A549 (cell line): ENCODE data around the gene STX1B. TPM values are rescaled to one million over a fixed set of nuclear protein-coding genes. Genes with fewer than 3 reads are reported as not detected.
A peak's percentile ranks its signal among the peaks of the same experiment; 100 is the strongest.

Experiments
- ATAC-seq, 2 experiments: fragments of 200-7000 bp in 1 of 2; fragments of >200 bp in 1 of 2; cut with Nextera tagmentation in 1 of 2; cut with Tn5 transposase in 1 of 2; 3 replicates each; pipeline versions ENCODE4 v1.8.0 to v1.9.1; 2018 to 2020; ENCODE audit warnings: mild to moderate bottlenecking in 1 of 2, moderate library complexity in 1 of 2
- CTCF ChIA-PET: fragments of 300-600 bp; sonication (Branson Sonifier 250); formaldehyde crosslinking; extraction: SDS; loops from one replicate; lab custom pipeline; 2021; ENCODE audit warnings: antibody characterized with exemption, inconsistent platforms; lab: Yijun Ruan, JAX
- POLR2A ChIA-PET: fragments of 350-600 bp; formaldehyde crosslinking; extraction: SDS; loops from one replicate; lab custom pipeline; 2021; ENCODE audit warnings: antibody characterized with exemption, inconsistent platforms; lab: Yijun Ruan, JAX
- DNase-seq, 2 experiments: peaks; one replicate each; pipeline versions ENCODE4 v3.0.0 to v3.0.0-alpha.2; 2011 to 2016; ENCODE audit warnings: low read depth in 1 of 2, low spot score in 1 of 2
- FAIRE-seq: peaks from 2 replicates; lab custom pipeline; 2011; peaks lifted over from hg19 to GRCh38; lab: Jason Lieb, UNC
- H3K27ac ChIP-seq, 2 experiments: fragments of >200 bp; sonication (Bioruptor Twin); formaldehyde crosslinking; 3 replicates each; pipeline ENCODE4 v1.5.1; 2016 to 2017
- H3K4me1 ChIP-seq: fragments of >200 bp; sonication (Bioruptor Twin); formaldehyde crosslinking; 3 replicates; pipeline ENCODE4 v1.6.1; 2016
- H3K4me2 ChIP-seq: fragments of >200 bp; sonication (Bioruptor Twin); formaldehyde crosslinking; 3 replicates; pipeline ENCODE4 v1.6.1; 2016
- H3K4me3 ChIP-seq: fragments of >200 bp; sonication (Bioruptor Twin); formaldehyde crosslinking; 3 replicates; pipeline ENCODE4 v1.5.1; 2016
- H3K9me3 ChIP-seq: fragments of >200 bp; sonication (Bioruptor Twin); formaldehyde crosslinking; 3 replicates; pipeline ENCODE4 v1.6.1; 2016
- BHLHE40 ChIP-seq: IDR thresholded peaks from 2 replicates; pipeline ENCODE4 v1.6.1; 2012; ENCODE audit warnings: low read depth, low read length, inconsistent platforms
- CBX2 ChIP-seq: fragments of 200-600 bp; sonication (generic); IDR thresholded peaks from 2 replicates; pipeline ENCODE4 v1.6.1; 2016; ENCODE audit warnings: low read depth, mild to moderate bottlenecking, borderline replicate concordance
- EP300 ChIP-seq, 2 experiments: fragments of >200 bp; sonication (Bioruptor Twin); formaldehyde crosslinking; IDR thresholded peaks; 2 replicates in 1 of 2; 3 replicates in 1 of 2; pipeline ENCODE4 v1.6.1; 2016 to 2017
- FOXS1 ChIP-seq: fragments of 250-450 bp; sonication (Bioruptor Pico); IDR thresholded peaks from 2 replicates; pipeline ENCODE4 v1.5.0; 2020; ENCODE audit warnings: mild to moderate bottlenecking, moderate library complexity
- HDAC2 ChIP-seq: fragments of 200-600 bp; sonication (generic); IDR thresholded peaks from 2 replicates; pipeline ENCODE4 v1.6.1; 2016
- HOXA7 ChIP-seq: fragments of 250-450 bp; sonication (Bioruptor Pico); IDR thresholded peaks from 2 replicates; pipeline ENCODE4 v1.5.0; 2020; ENCODE audit warnings: mild to moderate bottlenecking, moderate library complexity
- HOXB13 ChIP-seq: fragments of 250-450 bp; sonication (Bioruptor Pico); IDR thresholded peaks from 2 replicates; pipeline ENCODE4 v1.5.0; 2020; ENCODE audit warnings: low read depth, mild to moderate bottlenecking, moderate library complexity
- KDM5A ChIP-seq: fragments of 200-600 bp; sonication (generic); IDR thresholded peaks from 2 replicates; pipeline ENCODE4 v1.6.1; 2016; ENCODE audit warnings: antibody characterized with exemption, mild to moderate bottlenecking
- MAZ ChIP-seq: fragments of 150-350 bp; IDR thresholded peaks from 2 replicates; pipeline ENCODE4 v1.6.1; 2014; ENCODE audit warnings: antibody characterized with exemption, low read depth, low read length, borderline replicate concordance
- MYC ChIP-seq: IDR thresholded peaks from 2 replicates; pipeline ENCODE4 v1.6.1; 2012; ENCODE audit warnings: mild to moderate bottlenecking, inconsistent platforms, low read length, improper control_type of control experiment, borderline replicate concordance
- RCOR1 ChIP-seq: fragments of 150-350 bp; IDR thresholded peaks from 2 replicates; pipeline ENCODE4 v1.6.1; 2014; ENCODE audit warnings: antibody characterized with exemption, low read length, low read depth
- RFX5 ChIP-seq: fragments of 450-650 bp; IDR thresholded peaks from 2 replicates; pipeline ENCODE4 v1.7.1; 2014; ENCODE audit warnings: antibody characterized with exemption, mild to moderate bottlenecking, moderate library complexity
- SREBF2 ChIP-seq: fragments of 450-650 bp; IDR thresholded peaks from 2 replicates; pipeline ENCODE4 v1.6.1; 2014; ENCODE audit warnings: mild to moderate bottlenecking, moderate library complexity
- TFCP2L1 ChIP-seq: fragments of 250-450 bp; sonication (Bioruptor Pico); IDR thresholded peaks from 2 replicates; pipeline ENCODE4 v1.5.0; 2021; ENCODE audit warnings: mild to moderate bottlenecking
- USF2 ChIP-seq: fragments of 450-650 bp; IDR thresholded peaks from 2 replicates; pipeline ENCODE4 v1.6.1; 2014; ENCODE audit warnings: antibody characterized with exemption
- ZC3H11A ChIP-seq: fragments of 450-650 bp; IDR thresholded peaks from 2 replicates; pipeline ENCODE4 v1.6.1; 2014; ENCODE audit warnings: antibody characterized with exemption, mild to moderate bottlenecking
- ZNF302 ChIP-seq: fragments of 250-450 bp; sonication (Bioruptor Pico); IDR thresholded peaks from 2 replicates; pipeline ENCODE4 v1.9.0; 2021; ENCODE audit warnings: inconsistent platforms, mild to moderate bottlenecking, moderate library complexity
- WGBS: methylation state at CpG from one replicate; pipeline ENCODE4 v1.1.6; 2017; ENCODE audit errors: missing lambda C conversion rate; 5-methylcytosine and 5-hydroxymethylcytosine counted together
- polyA plus RNA-seq, 4 experiments: library from polyadenylated mRNA; depleted of rRNA in 3 of 4; stranded (reverse); fragments of >200 nt; fragmentation: RNase III in 1 of 4; extraction: RNeasy Plus Mini Kit Qiagen cat#74134 plus additional on column Dnase treatment in 1 of 4; gene quantifications; 2 replicates in 3 of 4; 3 replicates in 1 of 4; pipeline ENCODE4 v1.2.3, GENCODE V29; 2011 to 2017
- TF ChIP-seq, protein P1 (sequence below): IDR thresholded peaks from 2 replicates; pipeline ENCODE4 v1.6.1; 2012
- TF ChIP-seq, protein P2 (sequence below): IDR thresholded peaks from 2 replicates; pipeline ENCODE4 v1.6.1; 2012

Gene STX1B
- polyA plus RNA-seq, 2 of the 4 experiments (the other 2 are of a cell fraction): 2.4 to 2.6 TPM

DNA sequence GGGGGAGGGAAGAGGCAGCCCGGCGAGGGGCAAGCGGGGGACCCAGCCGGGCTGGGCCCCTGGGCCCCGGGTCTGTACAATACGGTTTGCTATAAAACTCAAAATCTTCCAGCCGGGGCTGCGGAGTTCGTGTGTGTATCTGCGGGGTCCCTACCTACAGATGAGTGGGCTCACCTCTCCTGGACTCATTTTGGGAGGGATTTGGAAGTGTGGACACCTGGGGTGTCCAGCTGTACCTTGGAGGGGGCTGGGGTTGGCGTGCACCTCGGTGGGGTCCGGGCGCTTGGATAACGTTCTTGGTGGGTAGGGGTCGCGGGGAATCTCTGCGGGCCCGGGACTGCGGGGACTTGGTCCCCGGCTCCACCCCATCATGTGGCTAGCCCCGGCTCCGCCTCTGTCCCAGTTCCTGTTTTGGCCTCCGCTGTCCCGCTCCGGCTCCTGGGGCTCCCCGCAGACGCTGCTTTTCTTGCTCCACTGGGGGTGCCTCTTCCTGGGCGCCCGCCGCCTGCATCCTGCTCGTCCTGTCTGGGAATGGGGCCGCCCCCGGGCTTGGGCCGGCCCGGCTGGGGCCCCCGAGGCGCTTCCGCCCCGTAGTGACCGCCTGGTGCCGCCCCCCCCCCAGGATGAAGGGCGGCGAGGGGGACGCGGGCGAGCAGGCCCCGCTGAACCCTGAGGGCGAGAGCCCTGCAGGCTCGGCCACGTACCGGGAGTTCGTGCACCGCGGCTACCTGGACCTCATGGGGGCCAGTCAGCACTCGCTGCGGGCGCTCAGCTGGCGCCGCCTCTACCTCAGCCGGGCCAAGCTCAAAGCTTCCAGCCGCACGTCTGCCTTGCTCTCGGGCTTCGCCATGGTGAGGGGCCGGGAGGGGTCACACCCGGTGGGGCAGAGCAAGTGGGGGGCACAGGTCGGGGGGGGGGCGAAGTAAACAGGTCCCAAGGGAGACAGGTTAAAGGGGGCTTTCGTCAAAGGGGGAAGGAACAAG lies 61.5 kb downstream of the STX1B start, which contains the start of gene ORAI3 (continued):
- TF ChIP-seq HOXB13 (CRISPR knock-in tag): no peak
- TF ChIP-seq MAZ: no peak
- TF ChIP-seq, protein P1, sequence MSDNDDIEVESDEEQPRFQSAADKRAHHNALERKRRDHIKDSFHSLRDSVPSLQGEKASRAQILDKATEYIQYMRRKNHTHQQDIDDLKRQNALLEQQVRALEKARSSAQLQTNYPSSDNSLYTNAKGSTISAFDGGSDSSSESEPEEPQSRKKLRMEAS: no peak
- TF ChIP-seq BHLHE40: no peak
- TF ChIP-seq KDM5A: no peak
- TF ChIP-seq, protein P2, sequence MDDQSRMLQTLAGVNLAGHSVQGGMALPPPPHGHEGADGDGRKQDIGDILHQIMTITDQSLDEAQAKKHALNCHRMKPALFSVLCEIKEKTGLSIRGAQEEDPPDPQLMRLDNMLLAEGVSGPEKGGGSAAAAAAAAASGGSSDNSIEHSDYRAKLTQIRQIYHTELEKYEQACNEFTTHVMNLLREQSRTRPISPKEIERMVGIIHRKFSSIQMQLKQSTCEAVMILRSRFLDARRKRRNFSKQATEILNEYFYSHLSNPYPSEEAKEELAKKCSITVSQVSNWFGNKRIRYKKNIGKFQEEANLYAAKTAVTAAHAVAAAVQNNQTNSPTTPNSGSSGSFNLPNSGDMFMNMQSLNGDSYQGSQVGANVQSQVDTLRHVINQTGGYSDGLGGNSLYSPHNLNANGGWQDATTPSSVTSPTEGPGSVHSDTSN: peak; percentile 65
- TF ChIP-seq CBX2: no peak
- 0 out of 2 replicates have a peak, but pooled peaks have one; percentile 35 for TF ChIP-seq USF2
- no peak for TF ChIP-seq ZNF302 (CRISPR knock-in tag)
- TF ChIP-seq ZC3H11A: no peak
- TF ChIP-seq TFCP2L1 (CRISPR knock-in tag): no peak
- TF ChIP-seq FOXS1 (CRISPR knock-in tag): no peak
- no peak for TF ChIP-seq RCOR1
- 0 out of 2 replicates have a peak, but pooled peaks have one; percentile 10 for TF ChIP-seq HOXA7 (CRISPR knock-in tag)
- TF ChIP-seq EP300 (IDR thresholded peaks at IDR 0.05): no peak
- TF ChIP-seq SREBF2: no peak

DNA sequence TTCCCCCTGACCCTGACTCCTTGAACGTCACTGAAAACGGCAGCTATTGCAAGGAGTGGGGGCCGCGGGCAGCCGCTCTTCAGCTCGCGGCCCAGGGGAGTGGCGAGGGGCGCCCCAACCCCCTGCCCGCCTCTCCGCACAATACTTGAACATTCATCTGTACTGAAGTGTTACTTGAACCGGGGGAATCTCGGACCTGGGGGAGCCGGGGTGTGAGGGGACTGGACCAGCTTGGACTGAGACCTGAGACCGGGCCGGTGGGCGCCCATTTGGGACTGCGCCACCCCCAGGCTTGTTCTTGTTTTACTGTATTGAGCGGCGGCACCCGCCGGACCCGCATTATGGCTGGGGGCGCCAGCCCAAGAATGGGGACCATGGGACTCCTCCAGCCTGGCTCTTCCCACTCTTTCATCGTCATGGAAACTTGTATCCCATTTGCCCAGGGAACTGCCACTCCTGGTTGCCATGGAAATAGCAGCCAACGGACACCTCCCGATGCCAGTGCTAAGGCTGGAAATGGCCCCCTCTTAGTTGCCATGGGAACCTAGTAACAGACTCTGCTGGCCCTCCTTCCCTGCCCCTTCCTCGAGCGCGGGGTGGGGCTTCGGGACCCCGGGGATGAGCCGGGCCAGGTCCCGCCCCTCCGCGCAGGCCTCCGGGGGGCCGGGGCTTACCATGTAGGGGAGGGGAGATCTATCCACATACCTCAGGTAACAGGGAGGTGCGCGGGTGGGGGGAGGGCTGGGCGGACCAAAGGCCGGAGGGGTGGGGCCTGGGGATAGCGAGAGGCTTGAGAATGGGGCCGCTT lies 62.4 kb downstream of the STX1B start:
- Histone ChIP-seq H3K4me3 (peak overlapping the region; percentile 73), H3K4me2 (peak overlapping the region; percentile 88), H3K4me1 (peaks cover 19% of the 10 kb centered on the region), H3K27ac (peak overlapping the region; percentile 90 to 99), H3K9me3 (no peaks in the 10 kb centered on the region)
- WGBS: 73% methylated on average over 27 of the region's 44 CpGs
- FAIRE-seq: no peak
- CTCF ChIA-PET: interaction anchor here (1.3 to 2.4 kb wide), 2 partner anchors 13 to 103 kb away, joined by 6 to 10 read pairs; no protein-coding TSS in a partner anchor
- POLR2A ChIA-PET: no interaction called here
- peak; percentile 75 to 85 for ATAC-seq
- peak; percentile 87 to 98 for DNase-seq
- TF ChIP-seq MYC (0 out of 2 replicates have a peak, but pooled peaks have one; percentile 18), HDAC2 (no peak), MAZ (0 out of 2 replicates have a peak, but pooled peaks have one; percentile 16), RFX5 (peak; percentile 41; the same call in 1 of the 2 replicates)
- TF ChIP-seq, protein P1: 0 out of 2 replicates have a peak, but pooled peaks have one; percentile 4
- TF ChIP-seq, protein P2: peak; percentile 97
